H1 (cell line): Measurements from ENCODE around the gene FHL2. TPM values are rescaled to one million over a fixed set of nuclear protein-coding genes. Genes with fewer than 3 reads are reported as not detected.
A peak's percentile ranks its signal among the peaks of the same experiment; 100 is the strongest.

ENCODE experiments used
- CTCF ChIA-PET: fragments of 300-600 bp; sonication (Branson Sonifier 250); formaldehyde crosslinking; loops from one replicate; lab custom pipeline; 2021; ENCODE audit not compliant: partially characterized antibody; lab: Charles Lee
- POLR2A ChIA-PET: fragments of 300-600 bp; sonication (Branson Sonifier 250); formaldehyde crosslinking; loops from one replicate; lab custom pipeline; 2021; ENCODE audit warnings: inconsistent platforms; ENCODE audit not compliant: partially characterized antibody; lab: Charles Lee
- DNase-seq, 2 experiments: peaks; one replicate each; pipeline versions ENCODE4 v3.0.0 to v3.0.0-alpha.2; 2010 to 2022; ENCODE audit warnings: low spot score in 2 of 2, low read depth in 1 of 2, mixed read lengths in 1 of 2
- FAIRE-seq: peaks from 2 replicates; lab custom pipeline; 2011; peaks lifted over from hg19 to GRCh38; lab: Jason Lieb, UNC
- H2AFZ ChIP-seq: 2 replicates; pipeline ENCODE4 v1.8.1; 2012; ENCODE audit warnings: low read length, inconsistent platforms
- H2AK5ac ChIP-seq: 2 replicates; pipeline ENCODE4 v1.6.1; 2013; ENCODE audit warnings: low read depth, low read length
- H2BK120ac ChIP-seq: replicated peaks from 2 replicates; pipeline ENCODE3; 2013; ENCODE audit warnings: low read depth, low read length, inconsistent platforms
- H2BK12ac ChIP-seq: 2 replicates; pipeline ENCODE4 v1.6.1; 2013; ENCODE audit warnings: low read depth, low read length
- H2BK15ac ChIP-seq: 2 replicates; pipeline ENCODE4 v1.6.1; 2013; ENCODE audit warnings: low read length
- H2BK20ac ChIP-seq: 2 replicates; pipeline ENCODE4 v1.6.1; 2013; ENCODE audit warnings: low read length
- H2BK5ac ChIP-seq: 2 replicates; pipeline ENCODE4 v1.6.1; 2013; ENCODE audit warnings: low read depth, low read length
- H3K14ac ChIP-seq: 2 replicates; pipeline ENCODE4 v1.6.1; 2013; ENCODE audit warnings: inconsistent platforms; ENCODE audit not compliant: insufficient read length
- H3K18ac ChIP-seq: 2 replicates; pipeline ENCODE4 v1.6.1; 2013; ENCODE audit warnings: low read length; ENCODE audit errors: extremely low read depth
- H3K23ac ChIP-seq: 2 replicates; pipeline ENCODE4 v1.6.1; 2013; ENCODE audit warnings: inconsistent platforms; ENCODE audit not compliant: insufficient read length
- H3K23me2 ChIP-seq: 2 replicates; pipeline ENCODE4 v1.6.1; 2013; ENCODE audit warnings: low read depth, low read length
- H3K27ac ChIP-seq: 2 replicates; pipeline ENCODE4 v1.6.1; 2011; ENCODE audit warnings: low read depth, low read length, inconsistent platforms
- H3K27me3 ChIP-seq, 4 experiments: replicated peaks in 1 of 4; 1 replicate in 1 of 4; 2 replicates in 3 of 4; pipeline versions ENCODE4 v1.6.1 to v1.8.1; 2011 to 2013; ENCODE audit warnings: low read length in 3 of 4, mild to moderate bottlenecking in 3 of 4, inconsistent platforms in 2 of 4, mixed read lengths in 2 of 4, moderate library complexity in 1 of 4; ENCODE audit not compliant: control insufficient read depth in 3 of 4, insufficient read depth in 3 of 4; ENCODE audit errors: extremely low read depth in 1 of 4
- H3K36me3 ChIP-seq, 4 experiments: 2 replicates each; pipeline versions ENCODE4 v1.6.1 to v1.8.1; 2011 to 2013; ENCODE audit warnings: mild to moderate bottlenecking in 4 of 4, low read length in 3 of 4, moderate library complexity in 2 of 4, control low read depth in 1 of 4, inconsistent platforms in 1 of 4; ENCODE audit not compliant: insufficient read depth in 4 of 4, control insufficient read depth in 2 of 4
- H3K4ac ChIP-seq: replicated peaks from 2 replicates; pipeline ENCODE3; 2013; ENCODE audit warnings: low read length, low read depth, mixed read lengths, inconsistent platforms; ENCODE audit not compliant: insufficient read length
- H3K4me1 ChIP-seq, 4 experiments: replicated peaks in 1 of 4; 1 replicate in 1 of 4; 2 replicates in 3 of 4; pipeline versions ENCODE4 v1.6.1 to v1.8.1; 2011 to 2013; ENCODE audit warnings: low read length in 3 of 4, inconsistent platforms in 2 of 4, mixed read lengths in 1 of 4; ENCODE audit not compliant: insufficient read depth in 4 of 4, control insufficient read depth in 3 of 4
- H3K4me2 ChIP-seq, 2 experiments: 2 replicates each; pipeline versions ENCODE4 v1.6.1 to v1.8.1; 2011 to 2013; ENCODE audit warnings: low read depth in 2 of 2, low read length in 2 of 2, control low read depth in 1 of 2, inconsistent platforms in 1 of 2, mild to moderate bottlenecking in 1 of 2; ENCODE audit not compliant: insufficient read depth in 1 of 2
- H3K4me3 ChIP-seq, 4 experiments: fragments of 200-600, 300-600 bp in 1 of 4; sonication (generic), shearing (Covaris generic), sonication (Bioruptor Twin) in 1 of 4; 2 replicates each; pipeline versions ENCODE4 v1.5.1 to v1.8.1; 2011 to 2016; ENCODE audit warnings: low read length in 4 of 4, low read depth in 3 of 4, control low read depth in 2 of 4, inconsistent platforms in 2 of 4, mild to moderate bottlenecking in 2 of 4, mixed read lengths in 1 of 4, moderate library complexity in 1 of 4; ENCODE audit not compliant: insufficient read depth in 2 of 4; ENCODE audit errors: extremely low read depth in 1 of 4
- H3K56ac ChIP-seq: replicated peaks from 2 replicates; pipeline ENCODE3; 2013; ENCODE audit warnings: low read depth, mild to moderate bottlenecking, mixed read lengths, low read length, inconsistent platforms; ENCODE audit not compliant: insufficient read length
- H3K79me1 ChIP-seq: 2 replicates; pipeline ENCODE4 v1.6.1; 2013; ENCODE audit warnings: low read depth, low read length, control low read depth
- H3K79me2 ChIP-seq, 2 experiments: 2 replicates each; pipeline versions ENCODE4 v1.6.1 to v1.8.1; 2012 to 2013; ENCODE audit warnings: low read length in 2 of 2, mild to moderate bottlenecking in 2 of 2, inconsistent platforms in 1 of 2; ENCODE audit not compliant: insufficient read depth in 2 of 2, control insufficient read depth in 1 of 2
- H3K9ac ChIP-seq, 4 experiments: replicated peaks in 1 of 4; 1 replicate in 1 of 4; 2 replicates in 3 of 4; pipeline versions ENCODE4 v1.6.1 to v1.8.1; 2011 to 2013; ENCODE audit warnings: low read depth in 3 of 4, low read length in 3 of 4, control low read depth in 2 of 4, mild to moderate bottlenecking in 2 of 4, moderate library complexity in 2 of 4, inconsistent platforms in 1 of 4; ENCODE audit errors: extremely low read depth in 1 of 4
- H3K9me3 ChIP-seq, 2 experiments: 2 replicates each; pipeline versions ENCODE4 v1.6.1 to v1.8.1; 2012 to 2013; ENCODE audit warnings: mild to moderate bottlenecking in 2 of 2, moderate library complexity in 2 of 2, control low read depth in 1 of 2, inconsistent platforms in 1 of 2, low read depth in 1 of 2, low read length in 1 of 2, mixed read lengths in 1 of 2; ENCODE audit not compliant: insufficient read depth in 2 of 2
- H4K20me1 ChIP-seq, 2 experiments: replicated peaks in 1 of 2; 2 replicates each; pipeline versions ENCODE3 to v1.8.1; 2011 to 2013; ENCODE audit warnings: inconsistent platforms in 2 of 2, low read length in 2 of 2, mild to moderate bottlenecking in 1 of 2; ENCODE audit not compliant: insufficient read depth in 2 of 2, control insufficient read depth in 1 of 2
- H4K5ac ChIP-seq: 2 replicates; pipeline ENCODE4 v1.6.1; 2013; ENCODE audit warnings: low read length, low read depth, mixed read lengths, inconsistent platforms; ENCODE audit not compliant: insufficient read length
- H4K8ac ChIP-seq: 2 replicates; pipeline ENCODE4 v1.8.0; 2013; ENCODE audit warnings: mild to moderate bottlenecking, moderate library complexity, low read length, inconsistent platforms; ENCODE audit not compliant: insufficient read depth; ENCODE audit errors: extremely low read depth
- H4K91ac ChIP-seq: replicated peaks from 2 replicates; pipeline ENCODE3; 2013; ENCODE audit warnings: low read length, mixed read lengths, inconsistent platforms; ENCODE audit not compliant: insufficient read length
- CBX5 ChIP-seq: fragments of 300-800, 300-1000 bp; sonication (generic); IDR thresholded peaks from 2 replicates; pipeline ENCODE4 v1.7.1; 2016; ENCODE audit warnings: antibody characterized with exemption, low read length, low read depth
- CREB1 ChIP-seq: IDR thresholded peaks from 2 replicates; pipeline ENCODE4 v1.6.1; 2012; ENCODE audit warnings: inconsistent platforms
- EGR1 ChIP-seq: IDR thresholded peaks from 2 replicates; pipeline ENCODE4 v1.6.1; 2011; ENCODE audit warnings: low read depth, low read length, borderline replicate concordance
- POLR2AphosphoS5 ChIP-seq: IDR thresholded peaks from 2 replicates; pipeline ENCODE4 v1.6.1; 2011; ENCODE audit warnings: low read depth, low read length
- RFX5 ChIP-seq: IDR thresholded peaks from 2 replicates; pipeline ENCODE4 v1.6.1; 2011; ENCODE audit warnings: low read depth, low read length, improper control_type of control experiment, borderline replicate concordance
- SP1 ChIP-seq: IDR thresholded peaks from 2 replicates; pipeline ENCODE4 v1.6.1; 2011; ENCODE audit warnings: low read depth, low read length
- TAF1 ChIP-seq: IDR thresholded peaks from 2 replicates; pipeline ENCODE4 v1.6.1; 2011; ENCODE audit warnings: mild to moderate bottlenecking, low read depth, low read length
- TAF7 ChIP-seq: optimal IDR thresholded peaks from 2 replicates; pipeline ENCODE3; 2011; ENCODE audit warnings: low read depth, mild to moderate bottlenecking, inconsistent platforms, low read length, moderate library complexity, borderline replicate concordance
- YY1 ChIP-seq: IDR thresholded peaks from 2 replicates; pipeline ENCODE4 v1.6.1; 2011; ENCODE audit warnings: low read depth, mild to moderate bottlenecking, low read length
- WGBS, 2 experiments: shearing (Covaris generic) in 1 of 2; methylation state at CpG; one replicate each; pipeline versions ENCODE4 v1.1.6 to v1.1.7; 2013 to 2015; ENCODE audit warnings: low lambda C conversion rate in 2 of 2, mixed read lengths in 2 of 2, inconsistent platforms in 1 of 2, low coverage in 1 of 2, missing lambda C conversion rate in 1 of 2; ENCODE audit not compliant: insufficient replicate concordance in 2 of 2, insufficient coverage in 1 of 2, insufficient read length in 1 of 2; ENCODE audit errors: extremely low coverage in 1 of 2, missing lambda C conversion rate in 1 of 2; 5-methylcytosine and 5-hydroxymethylcytosine counted together
- polyA plus RNA-seq, 7 experiments: library from polyadenylated mRNA; depleted of rRNA in 3 of 7; stranded (reverse) in 5 of 7; unstranded in 2 of 7; fragments of >200 nt in 5 of 7; fragments of 200-250 nt in 2 of 7; gene quantifications; 1 replicate in 5 of 7; 2 replicates in 1 of 7; 4 replicates in 1 of 7; pipeline versions ENCODE4 v1.2.1 to v1.2.3, GENCODE V29; 2011 to 2013; ENCODE audit warnings: missing spikeins in 2 of 7, mixed read lengths in 2 of 7
- total RNA-seq: library from RNA; stranded (reverse); fragmentation: NEBNext Ultra II Directional; extraction: Animal tissue kit (Norgen Biotek cat#: 25700); gene quantifications from 2 replicates; pipeline ENCODE4 v1.2.1, GENCODE V29; 2021
- TF ChIP-seq, protein P1 (sequence below): IDR thresholded peaks from 2 replicates; pipeline ENCODE4 v1.6.1; 2011; ENCODE audit warnings: low read length, improper control_type of control experiment

The FHL2 gene
- total and polyA plus RNA-seq, 2 of the 8 experiments (the other 6 are each of a cell fraction or from before 2014, with no cell fraction given), result 33.2 to 64.3 TPM

DNA sequence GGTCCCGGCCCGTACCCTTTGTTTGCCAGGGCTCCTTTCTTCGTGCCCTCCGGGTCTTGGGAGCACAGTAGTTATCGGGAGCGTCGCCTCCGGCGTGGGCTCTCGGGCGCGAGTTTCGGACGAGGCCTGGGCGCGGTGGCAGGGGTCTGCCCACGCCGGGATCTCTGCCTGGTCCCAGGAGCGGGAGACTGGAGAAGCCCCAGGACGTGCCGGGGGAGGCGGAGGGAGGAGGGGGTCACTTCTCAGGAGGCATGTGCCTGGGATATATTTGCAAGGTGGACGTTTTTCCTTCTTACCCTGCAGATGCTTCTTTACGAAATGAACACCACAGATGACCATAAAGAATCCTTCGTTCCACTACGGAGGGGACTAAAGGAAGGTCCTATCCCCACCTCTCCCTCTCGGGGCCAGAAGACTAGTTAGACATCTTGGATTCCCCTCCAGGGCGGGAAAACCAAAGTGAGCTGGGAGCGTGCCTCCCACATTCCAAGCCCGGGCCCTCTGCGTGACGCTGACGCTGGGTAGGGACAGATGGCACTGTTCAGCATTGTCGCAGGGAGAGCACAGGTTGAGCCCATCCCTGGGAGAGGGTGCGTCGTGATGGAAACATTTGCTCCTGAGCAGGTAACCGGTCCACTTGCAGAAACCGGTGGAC is 483 bp upstream of the FHL2 start:
- no peak overlapping the region for H3K27ac ChIP-seq
- H3K9me3 ChIP-seq, result peaks cover 5 to 6% of the 10 kb centered on the region in 2 experiments; a peak in 1 of 4 replicates
- peak overlapping the region; percentile 54 to 83 for H3K4me2 ChIP-seq
- H2BK5ac ChIP-seq, result no peak overlapping the region
- peaks cover 7 to 17% (median 13%) of the 10 kb centered on the region in 4 experiments for H3K27me3 ChIP-seq
- H3K79me1 ChIP-seq, result peaks cover 8% of the 10 kb centered on the region
- H3K4ac ChIP-seq, result no peak overlapping the region
- peak in 1 of 2 experiments; percentile 62 for DNase-seq
- H3K14ac ChIP-seq, result no peak overlapping the region
- no peak overlapping the region for H2BK20ac ChIP-seq
- H2AK5ac ChIP-seq, result no peak overlapping the region
- peak overlapping the region; percentile 82; the same call in 1 of the 2 replicates for H2BK12ac ChIP-seq
- H3K9ac ChIP-seq, result peak overlapping the region in 2 of 4 experiments; percentile 93 to 95; a peak in 4 of 7 replicates
- 0 out of 2 replicates have a peak overlapping the region, but pooled peaks have one; percentile 52 for H2AFZ ChIP-seq
- no peak overlapping the region for H3K23ac ChIP-seq
- peak overlapping the region; percentile 95 for H4K8ac ChIP-seq
- H2BK120ac ChIP-seq, result no peak overlapping the region
- no peak overlapping the region for H2BK15ac ChIP-seq
- ChIA-PET POLR2A (interaction anchor here (0.7 to 2.8 kb wide), 18 partner anchors 9 to 122 kb away, joined by 3 to 32 read pairs (median 5); partner anchors contain the start of gene C2orf49), CTCF (interaction anchor here (1.8 to 3.6 kb wide), 4 partner anchors 10 to 121 kb away, joined by 7 to 19 read pairs (median 9); no protein-coding TSS in a partner anchor)
- peak overlapping the region; percentile 59 for H4K91ac ChIP-seq
- H3K4me1 ChIP-seq, result peaks cover 0 to 10% (median 4%) of the 10 kb centered on the region in 4 experiments; a peak in 6 of 7 replicates
- no peak for FAIRE-seq
- WGBS, 2 experiments, result 41% methylated on average over 36 of the region's 38 CpGs; no CpG with 5 or more reads in 1 of the 2 experiments
- H3K79me2 ChIP-seq, result peaks cover 0 to 37% of the 10 kb centered on the region in 2 experiments; a peak in 2 of 4 replicates
- peaks cover 0 to 1% of the 10 kb centered on the region in 2 experiments for H4K20me1 ChIP-seq
- peaks cover 4% of the 10 kb centered on the region; the same call in 1 of the 2 replicates for H3K23me2 ChIP-seq
- H3K36me3 ChIP-seq, result no peaks in the 10 kb centered on the region; a peak in 1 of 8 replicates
- H3K56ac ChIP-seq, result no peak overlapping the region
- H4K5ac ChIP-seq, result no peak overlapping the region
- peak overlapping the region; percentile 81 to 96 (median 92); a peak in 5 of 8 replicates for H3K4me3 ChIP-seq
- no peak overlapping the region for H3K18ac ChIP-seq
- TF ChIP-seq, protein P1, sequence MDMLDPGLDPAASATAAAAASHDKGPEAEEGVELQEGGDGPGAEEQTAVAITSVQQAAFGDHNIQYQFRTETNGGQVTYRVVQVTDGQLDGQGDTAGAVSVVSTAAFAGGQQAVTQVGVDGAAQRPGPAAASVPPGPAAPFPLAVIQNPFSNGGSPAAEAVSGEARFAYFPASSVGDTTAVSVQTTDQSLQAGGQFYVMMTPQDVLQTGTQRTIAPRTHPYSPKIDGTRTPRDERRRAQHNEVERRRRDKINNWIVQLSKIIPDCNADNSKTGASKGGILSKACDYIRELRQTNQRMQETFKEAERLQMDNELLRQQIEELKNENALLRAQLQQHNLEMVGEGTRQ, result no peak
- TF ChIP-seq TAF7 (peak; percentile 4), SP1 (no peak), EGR1 (no peak), POLR2AphosphoS5 (no peak), CREB1 (0 out of 2 replicates have a peak, but pooled peaks have one; percentile 29), CBX5 (no peak), YY1 (peak; percentile 66; the same call in 1 of the 2 replicates), RFX5 (no peak), TAF1 (no peak)
